Natural killer cell treated with Interleukin-12 subunit alpha and Interleukin-12 subunit beta and Interleukin-15 and Interleukin-18, amount 100 ng/mL, for 72 hours (primary cell): ENCODE data around the gene ITGA11. TPM values are rescaled to one million over a fixed set of nuclear protein-coding genes. Genes with fewer than 3 reads are reported as not detected.

ENCODE experiments used
- ATAC-seq, 2 donors: fragments of 150-1000 bp; cut with Tn5 transposase in 1 of 2; sonication (Bioruptor Pico), chemical (Tn5 transposase) in 1 of 2; 2 replicates each; pipeline ENCODE4 v1.10.0; 2021
- DNase-seq: peaks from one replicate; pipeline ENCODE4 v3.0.0; 2022; ENCODE audit warnings: low spot score
- H3K27ac Mint-ChIP-seq, 2 donors: 1 replicate in 1 of 2; 2 replicates in 1 of 2; pipeline ENCODE4 v1.8.0; 2022; ENCODE audit warnings: mixed read lengths in 2 of 2, mild to moderate bottlenecking in 1 of 2, moderate library complexity in 1 of 2
- H3K27me3 Mint-ChIP-seq, 2 donors: 1 replicate in 1 of 2; 2 replicates in 1 of 2; pipeline ENCODE4 v1.8.0; 2022; ENCODE audit warnings: mixed read lengths in 2 of 2
- H3K36me3 Mint-ChIP-seq: one replicate; pipeline ENCODE4 v1.8.0; 2022; ENCODE audit warnings: mixed read lengths
- H3K4me1 Mint-ChIP-seq, 2 donors: 1 replicate in 1 of 2; 2 replicates in 1 of 2; pipeline ENCODE4 v1.8.0; 2022; ENCODE audit warnings: low read depth in 2 of 2, mixed read lengths in 2 of 2, mild to moderate bottlenecking in 1 of 2
- H3K4me3 Mint-ChIP-seq: one replicate; pipeline ENCODE4 v1.8.0; 2022; ENCODE audit warnings: mixed read lengths
- H3K9me3 Mint-ChIP-seq: 2 replicates; pipeline ENCODE4 v1.8.0; 2022; ENCODE audit warnings: mixed read lengths
- total RNA-seq, 2 donors: library from RNA; stranded (reverse); gene quantifications; one replicate each; pipeline ENCODE4 v1.2.3, GENCODE V29; 2022

The ITGA11 gene
- total RNA-seq, 2 donors from 2014 or later: 0.17 to 0.98 TPM

DNA sequence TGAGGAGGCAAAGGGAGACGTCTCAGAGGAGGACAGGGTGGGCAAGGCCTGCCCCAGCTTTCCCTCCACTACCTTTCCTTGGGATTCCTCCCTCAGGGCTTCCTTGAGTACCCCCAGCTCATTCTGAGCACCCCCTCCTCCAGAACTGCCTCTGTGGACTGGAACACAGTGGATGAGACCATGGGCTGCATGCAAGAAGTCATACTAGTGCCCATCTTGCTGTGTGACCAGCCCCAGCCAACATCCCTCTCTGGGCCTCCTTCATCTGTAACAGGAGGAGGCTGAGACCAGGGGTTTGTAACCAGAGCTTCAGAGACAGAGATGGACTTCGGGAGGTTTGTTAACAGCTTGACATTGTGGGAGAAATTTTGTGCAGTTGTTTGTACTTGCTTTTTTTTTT is 128.8 kb downstream of the ITGA11 start:
- no peak for DNase-seq
- peaks cover 17 to 18% of the 10 kb centered on the region in 2 donors for H3K4me1 Mint-ChIP-seq
- no peak for ATAC-seq
- no peak overlapping the region for H3K27ac Mint-ChIP-seq
- no peaks in the 10 kb centered on the region for H3K36me3 Mint-ChIP-seq
- no peaks in the 10 kb centered on the region for H3K9me3 Mint-ChIP-seq
- no peak overlapping the region for H3K4me3 Mint-ChIP-seq
- H3K27me3 Mint-ChIP-seq: peaks cover 0 to 10% of the 10 kb centered on the region in 2 donors

DNA sequence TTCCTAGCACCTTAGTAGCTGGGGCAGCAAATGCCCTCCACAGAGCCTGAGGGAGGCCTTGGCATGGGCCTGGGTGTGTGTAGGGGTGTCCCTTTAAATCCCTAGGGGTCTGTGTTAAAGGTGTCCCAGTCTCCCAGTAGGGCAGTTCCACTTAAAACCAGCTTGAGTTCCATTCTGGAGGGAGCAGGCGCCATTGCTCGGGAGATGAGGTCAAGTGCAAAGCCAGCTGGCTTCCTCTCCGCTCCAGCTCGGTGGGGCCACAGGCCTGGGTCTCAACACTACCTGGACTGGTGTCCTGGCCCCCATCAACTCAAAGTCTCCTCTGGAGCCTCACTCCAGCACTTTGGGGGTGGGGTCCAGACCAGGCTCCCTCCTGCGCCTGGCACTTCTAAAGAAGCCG is 129.2 kb downstream of the ITGA11 start:
- no peaks in the 10 kb centered on the region for H3K9me3 Mint-ChIP-seq
- no peak for DNase-seq

GRCh38 chr15:68301301-68301700 is 130.7 kb downstream of the ITGA11 start:
- DNase-seq (no peak), ATAC-seq (no peak)
- H3K27me3 Mint-ChIP-seq: peaks cover 0 to under 1% of the 10 kb centered on the region in 2 donors
- H3K4me1 Mint-ChIP-seq: peaks cover 10 to 12% of the 10 kb centered on the region in 2 donors
- H3K36me3 Mint-ChIP-seq: no peaks in the 10 kb centered on the region
- H3K4me3 Mint-ChIP-seq: no peak overlapping the region
- H3K9me3 Mint-ChIP-seq: no peaks in the 10 kb centered on the region
- H3K27ac Mint-ChIP-seq: peak overlapping the region in 1 of 2 donors; percentile 45

More for the DNA sequence above, 129.2 kb downstream of the ITGA11 start:
- no peak overlapping the region for H3K27ac Mint-ChIP-seq
- no peak overlapping the region for H3K4me3 Mint-ChIP-seq
- peaks cover 0 to 10% of the 10 kb centered on the region in 2 donors for H3K27me3 Mint-ChIP-seq
- no peak for ATAC-seq
- peaks cover 17 to 18% of the 10 kb centered on the region in 2 donors for H3K4me1 Mint-ChIP-seq
- no peaks in the 10 kb centered on the region for H3K36me3 Mint-ChIP-seq

DNA sequence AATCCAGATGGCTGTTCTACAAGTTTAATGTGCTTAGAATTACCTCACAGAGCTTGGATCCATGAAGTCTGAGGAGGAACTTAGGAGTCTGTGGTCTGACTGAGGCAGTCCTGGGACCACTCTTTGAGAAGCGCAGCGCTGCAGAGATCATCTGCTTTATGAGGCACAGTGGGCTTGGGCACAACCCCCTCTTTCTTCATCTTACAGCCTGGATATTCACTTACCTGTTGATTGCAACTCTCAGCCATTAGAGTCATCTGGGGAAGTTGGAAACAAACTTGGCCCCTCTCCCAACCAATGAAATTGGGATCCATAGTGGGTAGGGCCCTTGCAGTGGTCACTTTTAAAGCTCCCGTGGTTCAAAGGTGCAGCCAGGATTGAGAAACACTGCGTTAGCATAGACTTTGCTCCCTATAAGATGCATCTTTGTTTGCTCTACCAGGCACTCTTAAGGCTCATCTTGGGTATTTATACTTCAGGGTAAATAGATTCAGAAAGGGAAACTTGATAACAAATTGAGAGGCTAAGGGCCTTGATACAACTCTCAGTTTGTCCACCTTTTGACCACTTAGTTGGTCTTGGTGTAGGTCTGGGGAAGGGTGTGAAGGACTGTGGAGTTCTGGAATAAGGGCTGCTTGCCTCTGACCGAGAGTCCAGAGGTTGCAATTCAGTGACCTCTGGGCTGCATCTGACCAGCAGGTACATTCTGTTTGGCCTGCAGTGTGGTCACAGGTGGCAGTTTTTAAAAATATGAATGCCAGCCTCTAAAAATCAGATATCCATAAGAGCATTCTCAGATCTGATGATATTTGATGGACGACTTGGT is 131.6 kb downstream of the ITGA11 start:
- no peaks in the 10 kb centered on the region for H3K9me3 Mint-ChIP-seq
- H3K27me3 Mint-ChIP-seq: no peaks in the 10 kb centered on the region
- DNase-seq (no peak), ATAC-seq (no peak)
- no peaks in the 10 kb centered on the region for H3K36me3 Mint-ChIP-seq
- no peak overlapping the region for H3K4me3 Mint-ChIP-seq
- peaks cover 9 to 12% of the 10 kb centered on the region in 2 donors for H3K4me1 Mint-ChIP-seq
- peak overlapping the region in 1 of 2 donors; percentile 90 for H3K27ac Mint-ChIP-seq

DNA sequence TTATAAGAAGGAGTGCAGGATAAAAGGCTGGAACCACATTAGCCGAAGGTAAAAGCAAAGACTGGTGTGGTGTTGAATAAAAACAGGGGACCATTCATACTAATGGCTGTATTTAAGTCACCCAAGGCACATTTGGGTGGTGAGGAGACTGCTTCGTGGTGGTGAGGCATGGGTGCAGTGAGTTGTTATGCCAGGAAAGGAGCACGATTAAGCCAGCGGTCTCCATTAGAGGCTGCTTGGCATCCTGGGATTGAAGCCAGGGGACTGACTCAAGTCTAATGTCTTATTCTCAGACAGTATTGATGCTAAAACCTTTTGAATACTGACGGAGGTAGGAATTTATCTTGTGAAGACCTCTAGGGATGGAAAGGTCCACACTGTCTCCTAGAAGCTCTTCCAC is 132.5 kb downstream of the ITGA11 start:
- Mint-ChIP-seq H3K27me3 (no peaks in the 10 kb centered on the region), H3K36me3 (no peaks in the 10 kb centered on the region), H3K27ac (peak overlapping the region; percentile 77 to 90), H3K4me1 (peaks cover 12 to 13% of the 10 kb centered on the region in 2 donors), H3K4me3 (peak overlapping the region; percentile 79), H3K9me3 (no peaks in the 10 kb centered on the region)
- ATAC-seq (no peak), DNase-seq (no peak)

GRCh38 chr15:68298882-68299381 is 133.0 kb downstream of the ITGA11 start:
- peaks cover 12 to 13% of the 10 kb centered on the region in 2 donors for H3K4me1 Mint-ChIP-seq
- DNase-seq: no peak
- H3K36me3 Mint-ChIP-seq: no peaks in the 10 kb centered on the region
- H3K9me3 Mint-ChIP-seq: no peaks in the 10 kb centered on the region
- H3K27ac Mint-ChIP-seq: peak overlapping the region; percentile 77 to 90
- no peaks in the 10 kb centered on the region for H3K27me3 Mint-ChIP-seq
- H3K4me3 Mint-ChIP-seq: peak overlapping the region; percentile 79
- peak; percentile 82 to 88 for ATAC-seq

DNA sequence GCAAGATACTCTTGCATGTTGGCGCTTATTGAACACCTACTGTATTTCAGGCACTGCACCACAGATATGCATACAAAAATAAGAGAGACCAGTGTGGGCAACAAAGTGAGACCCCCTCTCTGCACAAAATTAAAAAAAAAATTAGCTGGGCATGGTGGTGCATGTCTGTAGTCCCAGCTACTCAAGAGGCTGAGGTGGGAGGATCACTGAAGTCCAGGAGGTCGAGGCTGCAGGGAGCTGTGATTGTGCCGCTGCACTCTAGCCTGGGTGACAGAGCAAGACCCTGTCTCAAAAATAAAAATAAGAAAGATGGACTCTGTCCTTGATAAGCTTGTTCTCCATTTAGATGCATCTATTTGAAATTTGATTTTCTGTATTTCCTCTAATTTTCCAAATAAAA is 133.6 kb downstream of the ITGA11 start:
- ATAC-seq (no peak), DNase-seq (no peak)
- Mint-ChIP-seq H3K4me3 (peak overlapping the region; percentile 79), H3K36me3 (no peaks in the 10 kb centered on the region), H3K9me3 (no peaks in the 10 kb centered on the region), H3K27me3 (no peaks in the 10 kb centered on the region), H3K27ac (peak overlapping the region; percentile 77 to 90), H3K4me1 (peaks cover 12 to 13% of the 10 kb centered on the region in 2 donors)

DNA sequence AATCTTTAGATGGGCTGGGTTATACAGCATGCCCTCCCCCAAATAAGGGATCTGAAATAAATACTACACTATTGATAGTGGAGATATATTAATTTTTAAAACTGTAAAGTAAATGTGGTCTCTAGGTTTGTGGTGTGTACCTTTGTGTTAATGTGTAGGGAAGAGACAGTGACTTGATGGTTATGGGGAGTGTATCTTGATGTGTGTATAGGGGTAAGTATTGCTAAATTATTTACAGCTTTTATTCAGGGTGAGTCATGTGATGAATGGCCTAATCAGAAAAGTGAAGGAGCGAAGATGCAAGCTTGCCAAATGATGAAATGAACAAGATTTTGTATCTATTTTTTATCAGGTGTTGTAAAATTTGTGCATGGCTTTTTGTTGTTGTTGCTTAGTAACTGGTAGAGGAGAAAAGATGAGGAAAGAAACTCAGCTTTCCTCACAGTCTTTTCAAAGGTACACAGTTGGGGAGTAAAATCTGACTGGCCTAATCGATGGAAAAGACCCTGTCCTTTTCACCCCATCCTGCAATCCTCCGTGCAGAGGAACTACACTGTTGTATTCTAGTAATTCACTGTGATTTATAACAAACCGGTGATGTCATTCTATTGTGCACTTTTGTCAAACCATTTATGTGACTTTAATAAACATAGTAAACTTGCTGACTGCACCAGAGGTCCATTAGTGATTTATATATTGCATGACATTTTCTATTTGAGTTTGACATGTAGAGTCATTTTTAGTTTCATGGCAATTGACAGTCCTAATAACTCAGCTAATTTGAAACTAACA is 136.8 kb downstream of the ITGA11 start:
- Mint-ChIP-seq H3K27me3 (no peaks in the 10 kb centered on the region), H3K4me1 (peaks cover 12 to 21% of the 10 kb centered on the region in 2 donors), H3K27ac (no peak overlapping the region), H3K36me3 (peaks cover 7% of the 10 kb centered on the region), H3K4me3 (no peak overlapping the region), H3K9me3 (no peaks in the 10 kb centered on the region)
- DNase-seq: no peak
- no peak for ATAC-seq

- Mint-ChIP-seq H3K27me3 (no peaks in the 10 kb centered on the region), H3K36me3 (peaks cover 9% of the 10 kb centered on the region), H3K4me1 (peaks cover 15 to 23% of the 10 kb centered on the region in 2 donors), H3K9me3 (no peaks in the 10 kb centered on the region), H3K4me3 (no peak overlapping the region), H3K27ac (no peak overlapping the region)
- DNase-seq: no peak
- ATAC-seq: no peak
These were observed 139.0 kb downstream of the ITGA11 start for GRCh38 chr15:68292967-68293366.

GRCh38 chr15:68292157-68292781 is 139.7 kb downstream of the ITGA11 start:
- Mint-ChIP-seq H3K9me3 (no peaks in the 10 kb centered on the region), H3K4me1 (peaks cover 18 to 27% of the 10 kb centered on the region in 2 donors), H3K36me3 (peaks cover 9% of the 10 kb centered on the region), H3K27me3 (no peaks in the 10 kb centered on the region), H3K4me3 (no peak overlapping the region), H3K27ac (no peak overlapping the region)
- ATAC-seq (no peak), DNase-seq (no peak)

DNA sequence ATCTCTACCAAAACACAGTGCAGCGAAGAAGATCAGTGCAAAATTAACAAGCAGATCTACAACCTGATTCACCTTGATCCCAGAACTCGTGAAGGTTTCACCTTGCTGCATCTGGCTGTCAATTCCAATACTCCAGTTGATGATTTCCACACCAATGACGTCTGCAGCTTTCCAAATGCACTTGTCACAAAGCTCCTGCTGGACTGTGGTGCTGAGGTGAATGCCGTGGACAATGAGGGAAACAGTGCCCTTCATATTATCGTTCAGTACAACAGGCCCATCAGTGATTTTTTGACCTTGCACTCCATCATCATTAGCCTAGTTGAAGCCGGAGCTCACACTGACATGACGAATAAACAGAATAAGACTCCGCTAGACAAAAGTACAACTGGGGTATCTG is 141.2 kb downstream of the ITGA11 start:
- Mint-ChIP-seq H3K36me3 (peaks cover 9% of the 10 kb centered on the region), H3K27me3 (no peaks in the 10 kb centered on the region), H3K4me3 (no peak overlapping the region), H3K4me1 (peaks cover 27 to 35% of the 10 kb centered on the region in 2 donors), H3K27ac (no peak overlapping the region), H3K9me3 (no peaks in the 10 kb centered on the region)
- DNase-seq (no peak), ATAC-seq (no peak)

GRCh38 chr15:68289621-68290352 is 142.2 kb downstream of the ITGA11 start:
- no peak for DNase-seq
- Mint-ChIP-seq H3K27me3 (no peaks in the 10 kb centered on the region), H3K27ac (peak overlapping the region in 1 of 2 donors; percentile 35), H3K9me3 (no peaks in the 10 kb centered on the region), H3K36me3 (peaks cover 14% of the 10 kb centered on the region), H3K4me3 (no peak overlapping the region), H3K4me1 (peaks cover 36 to 40% of the 10 kb centered on the region in 2 donors)
- ATAC-seq: no peak

- Mint-ChIP-seq H3K36me3 (peaks cover 15% of the 10 kb centered on the region), H3K27me3 (no peaks in the 10 kb centered on the region), H3K4me3 (no peak overlapping the region), H3K4me1 (peaks cover 39 to 45% of the 10 kb centered on the region in 2 donors), H3K27ac (peak overlapping the region in 1 of 2 donors; percentile 35), H3K9me3 (no peaks in the 10 kb centered on the region)
- DNase-seq: no peak
- ATAC-seq: no peak
These were observed 142.9 kb downstream of the ITGA11 start for GRCh38 chr15:68289057-68289456.
